GM12801 (cell line): ENCODE results near the gene SCAMP5.

Experiments used
- TF ChIP-seq, protein P1 (sequence below): IDR thresholded peaks from one replicate; pipeline ENCODE4 v1.5.1; 2011; ENCODE audit warnings: control low read depth; ENCODE audit not compliant: insufficient read length; ENCODE audit errors: extremely low read depth

Gene SCAMP5

DNA sequence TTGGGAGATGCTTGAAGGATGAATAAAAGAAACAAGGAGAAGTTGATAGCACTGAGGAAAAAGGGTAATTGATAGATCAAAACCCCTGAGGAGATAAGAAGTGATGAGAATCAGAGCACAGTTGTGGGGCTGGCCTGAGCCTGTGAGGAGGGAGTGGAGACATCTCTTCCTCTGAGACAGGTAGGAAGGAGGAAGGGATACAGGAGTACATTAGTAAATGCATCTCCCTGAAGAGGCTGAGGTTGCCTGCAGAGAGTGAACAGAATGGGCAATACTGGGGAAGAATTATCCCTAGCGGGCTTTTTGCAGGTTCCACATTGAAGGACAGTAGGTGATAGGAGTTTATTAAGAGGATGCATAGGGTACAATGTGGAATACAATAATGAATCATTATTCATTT, 17.3 kb upstream of the SCAMP5 start:
- TF ChIP-seq, protein P1, sequence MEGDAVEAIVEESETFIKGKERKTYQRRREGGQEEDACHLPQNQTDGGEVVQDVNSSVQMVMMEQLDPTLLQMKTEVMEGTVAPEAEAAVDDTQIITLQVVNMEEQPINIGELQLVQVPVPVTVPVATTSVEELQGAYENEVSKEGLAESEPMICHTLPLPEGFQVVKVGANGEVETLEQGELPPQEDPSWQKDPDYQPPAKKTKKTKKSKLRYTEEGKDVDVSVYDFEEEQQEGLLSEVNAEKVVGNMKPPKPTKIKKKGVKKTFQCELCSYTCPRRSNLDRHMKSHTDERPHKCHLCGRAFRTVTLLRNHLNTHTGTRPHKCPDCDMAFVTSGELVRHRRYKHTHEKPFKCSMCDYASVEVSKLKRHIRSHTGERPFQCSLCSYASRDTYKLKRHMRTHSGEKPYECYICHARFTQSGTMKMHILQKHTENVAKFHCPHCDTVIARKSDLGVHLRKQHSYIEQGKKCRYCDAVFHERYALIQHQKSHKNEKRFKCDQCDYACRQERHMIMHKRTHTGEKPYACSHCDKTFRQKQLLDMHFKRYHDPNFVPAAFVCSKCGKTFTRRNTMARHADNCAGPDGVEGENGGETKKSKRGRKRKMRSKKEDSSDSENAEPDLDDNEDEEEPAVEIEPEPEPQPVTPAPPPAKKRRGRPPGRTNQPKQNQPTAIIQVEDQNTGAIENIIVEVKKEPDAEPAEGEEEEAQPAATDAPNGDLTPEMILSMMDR, result no peak

DNA sequence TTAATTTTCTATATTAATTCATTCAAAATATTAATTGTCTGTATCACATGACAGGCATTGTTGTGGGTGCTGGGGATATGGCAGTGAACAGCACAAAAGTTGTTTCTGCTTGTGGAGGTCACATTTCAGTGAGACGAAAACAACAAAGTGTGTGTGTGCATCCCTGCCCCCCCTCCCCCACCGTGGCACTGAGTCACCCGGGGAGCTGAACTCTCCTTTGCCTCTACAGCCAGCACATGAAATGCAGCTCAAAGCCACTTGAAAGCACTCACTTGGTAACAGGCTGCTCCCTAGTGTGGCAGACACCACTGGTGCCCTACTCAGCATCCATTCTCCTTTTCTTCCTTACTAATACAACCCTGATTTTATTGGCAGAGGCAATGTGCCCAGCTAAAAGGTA, 16.9 kb upstream of the SCAMP5 start:
- TF ChIP-seq, protein P1, result no peak

GRCh38 chr15:74982183-74982582, 13.2 kb upstream of the SCAMP5 start:
- TF ChIP-seq, protein P1, result no peak

DNA sequence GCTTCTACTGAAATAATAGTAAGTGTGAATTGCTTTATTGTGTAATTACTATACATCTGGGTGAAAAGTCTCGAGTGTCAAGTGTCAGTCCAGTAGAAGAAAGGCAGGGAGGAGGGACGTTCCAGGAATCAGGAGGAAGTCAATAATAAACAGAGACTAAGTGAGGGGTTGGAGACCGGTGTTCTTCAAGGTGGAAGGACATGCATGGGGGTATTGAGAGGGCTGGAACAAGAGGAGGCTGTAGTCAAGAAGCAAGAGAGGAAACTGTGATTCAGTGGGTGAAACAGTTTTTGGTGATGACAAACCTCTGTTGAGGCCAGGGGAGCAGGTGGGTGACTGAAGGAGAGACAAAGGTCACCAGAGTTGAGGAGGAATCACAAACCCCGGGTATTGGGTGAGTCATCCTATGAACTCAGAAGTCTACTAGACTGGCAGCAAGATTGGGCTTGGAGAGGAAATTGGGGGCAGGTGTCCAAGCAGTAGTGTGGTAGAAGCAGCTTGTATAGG, 11.6 kb upstream of the SCAMP5 start:
- TF ChIP-seq, protein P1, result no peak

DNA sequence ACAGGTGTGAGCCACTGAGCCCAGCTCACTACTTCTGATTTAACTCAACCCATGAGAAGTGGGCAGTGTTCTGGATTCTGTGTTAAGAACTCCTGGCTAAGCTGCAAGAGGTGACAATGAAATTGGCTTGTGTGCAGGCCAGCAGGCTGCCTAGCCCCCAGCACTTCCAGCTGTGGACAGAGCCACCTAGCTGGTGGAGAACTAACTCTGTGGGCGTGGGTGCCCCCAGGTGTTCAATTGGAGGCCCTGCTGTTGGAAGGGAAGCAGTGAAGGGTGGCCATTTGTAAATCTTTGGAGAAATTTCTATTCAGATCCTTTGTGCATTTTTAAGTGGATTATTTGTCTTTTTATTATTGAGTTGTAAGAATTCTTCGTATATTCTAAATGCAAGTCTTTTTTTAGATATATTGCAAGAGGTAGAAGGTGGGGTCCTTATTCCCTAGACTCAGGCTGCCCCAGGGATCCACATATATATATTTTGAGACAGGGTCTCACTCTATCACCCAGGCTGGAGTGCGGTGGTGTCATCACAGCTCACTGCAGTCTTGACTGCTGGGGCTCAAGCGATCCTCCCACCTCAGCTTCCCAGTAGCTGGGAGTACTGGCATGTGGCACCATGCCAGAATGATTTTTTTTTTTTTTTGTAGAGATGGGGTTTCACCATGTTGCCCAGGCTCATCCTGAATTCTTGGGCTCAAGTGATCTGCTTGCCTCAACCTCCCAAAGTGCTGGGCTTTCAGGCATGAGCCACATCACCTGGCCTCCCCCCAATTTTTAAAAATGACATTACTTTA, 7.2 kb upstream of the SCAMP5 start:
- TF ChIP-seq, protein P1, result no peak

GRCh38 chr15:74989527-74989926, 5.8 kb upstream of the SCAMP5 start:
- TF ChIP-seq, protein P1, result no peak

- TF ChIP-seq, protein P1, result no peak
Observed at GRCh38 chr15:74992619-74993018, 2.7 kb upstream of the SCAMP5 start.
